Measurements from ENCODE around the gene TAPBP.

GRCh38 chr6:33313709-33314514, at the start of gene TAPBP:
- no peak for TF ChIP-seq CTCF (IDR thresholded peaks at IDR 0.05)
- peak in 1 of 2 donors; percentile 86 for TF ChIP-seq POLR2AphosphoS5 (IDR thresholded peaks at IDR 0.05; ENCODE audit: insufficient read depth in 1 of 2, low read depth in 1 of 2)

Measured in vagina (tissue), 2 donors.